Activated CD8-positive, alpha-beta memory T cell treated with anti-CD3 and anti-CD28 coated beads for 36 hours (primary cell): ENCODE results near the gene ASXL1. TPM values are rescaled to one million over a fixed set of nuclear protein-coding genes. Genes with fewer than 3 reads are reported as not detected.
"Not testable (repeated sequence)": the region's sequence is repeated elsewhere in the genome, so short reads cannot be mapped to it uniquely, and the experiment has no call there.

ENCODE experiments used
- CTCF ChIA-PET: fragments of 350-600 bp; sonication (Branson Sonifier 250); formaldehyde crosslinking; loops from one replicate; lab custom pipeline; 2021; ENCODE audit warnings: antibody characterized with exemption; lab: Charles Lee
- POLR2A ChIA-PET: fragments of 350-600 bp; sonication (Branson Sonifier 250); formaldehyde crosslinking; loops from one replicate; lab custom pipeline; 2021; ENCODE audit warnings: antibody characterized with exemption; lab: Charles Lee
- total RNA-seq, 2 experiments: library from RNA; stranded (reverse); gene quantifications; one replicate each; pipeline ENCODE4 v1.2.3, GENCODE V29; 2021

The ASXL1 gene
- total RNA-seq, 2 experiments from 2014 or later, result 119 to 122 TPM

DNA sequence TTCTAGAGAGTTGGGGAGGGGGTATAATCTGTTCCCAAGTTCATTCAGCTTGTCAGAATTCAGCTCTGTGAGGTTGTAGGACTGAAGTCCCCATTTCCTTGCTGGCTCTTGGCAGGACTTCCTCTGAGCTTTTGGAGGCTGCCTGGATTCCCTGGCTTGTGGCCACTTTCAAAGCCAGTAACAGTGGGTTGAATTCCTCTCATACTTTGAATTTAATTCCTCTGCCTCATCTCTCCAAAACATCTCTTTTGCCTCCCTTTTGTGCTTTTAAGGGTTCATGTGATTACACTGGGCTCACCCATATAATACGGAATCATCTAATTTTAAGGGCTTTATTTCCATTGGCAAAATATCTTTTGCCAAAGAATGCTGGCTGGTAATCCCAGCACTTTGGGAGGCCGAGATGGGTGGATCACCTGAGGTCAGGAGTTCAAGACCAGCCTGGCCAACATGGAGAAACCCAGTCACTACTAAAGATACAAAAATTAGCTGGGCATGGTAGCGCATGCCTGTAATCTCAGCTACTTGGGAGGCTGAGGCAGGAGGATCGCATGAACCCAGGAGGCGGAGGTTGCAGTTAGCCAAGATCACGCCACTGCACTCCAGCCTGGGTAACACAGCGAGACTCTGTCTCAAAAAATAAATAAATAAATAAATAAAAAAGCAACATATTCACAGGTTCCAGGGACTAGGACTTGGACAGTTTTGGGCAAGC lies 2.1 kb upstream of the ASXL1 start:
- ChIA-PET POLR2A (interaction anchor here (0.8 to 2.2 kb wide), 4 partner anchors 23 to 151 kb away, joined by 3 to 17 read pairs (median 11); no protein-coding TSS in a partner anchor), CTCF (interaction anchor here (1.1 kb wide), 1 partner anchor 23 kb away, joined by 4 read pairs; no protein-coding TSS in a partner anchor)

DNA sequence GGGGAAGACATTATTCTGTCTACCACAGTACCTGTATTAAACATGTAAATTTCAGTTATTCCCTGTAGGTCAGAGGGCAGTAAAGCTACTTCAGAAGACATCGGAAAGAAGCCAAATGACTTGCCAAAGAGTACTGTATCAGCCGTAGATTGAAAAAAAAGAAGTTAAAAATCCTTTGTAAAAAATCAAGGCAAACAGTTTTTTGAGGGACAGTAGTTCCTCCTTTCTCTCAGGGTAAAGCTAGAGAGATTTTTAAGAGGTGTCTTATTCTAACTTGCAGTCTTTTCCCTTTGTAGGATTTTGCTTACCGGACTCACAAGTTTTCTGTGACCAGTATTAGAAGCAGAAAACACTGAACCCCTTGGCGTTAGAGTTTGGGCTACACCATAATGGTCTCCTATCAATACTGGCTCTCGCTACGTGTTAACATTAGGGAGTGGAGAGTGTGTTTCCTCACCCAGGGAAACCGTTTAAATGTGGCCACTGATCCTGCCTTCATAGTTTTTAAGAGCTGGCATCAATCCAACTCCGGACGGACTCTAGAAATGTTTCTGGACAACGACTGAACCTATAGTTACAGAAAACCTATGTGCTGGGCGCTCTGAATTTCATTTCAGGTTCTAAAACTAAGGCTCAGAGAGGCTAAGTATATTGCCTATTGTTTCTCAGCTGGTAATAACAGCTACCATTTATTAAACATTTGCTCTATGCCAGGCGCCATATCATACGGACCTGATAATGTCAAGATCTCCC lies 1.3 kb upstream of the ASXL1 start:
- ChIA-PET CTCF (interaction anchor here (1.1 kb wide), 1 partner anchor 24 kb away, joined by 4 read pairs; no protein-coding TSS in a partner anchor), POLR2A (interaction anchor here (2.2 kb wide), 1 partner anchor 125 kb away, joined by 5 read pairs; no protein-coding TSS in a partner anchor)

DNA sequence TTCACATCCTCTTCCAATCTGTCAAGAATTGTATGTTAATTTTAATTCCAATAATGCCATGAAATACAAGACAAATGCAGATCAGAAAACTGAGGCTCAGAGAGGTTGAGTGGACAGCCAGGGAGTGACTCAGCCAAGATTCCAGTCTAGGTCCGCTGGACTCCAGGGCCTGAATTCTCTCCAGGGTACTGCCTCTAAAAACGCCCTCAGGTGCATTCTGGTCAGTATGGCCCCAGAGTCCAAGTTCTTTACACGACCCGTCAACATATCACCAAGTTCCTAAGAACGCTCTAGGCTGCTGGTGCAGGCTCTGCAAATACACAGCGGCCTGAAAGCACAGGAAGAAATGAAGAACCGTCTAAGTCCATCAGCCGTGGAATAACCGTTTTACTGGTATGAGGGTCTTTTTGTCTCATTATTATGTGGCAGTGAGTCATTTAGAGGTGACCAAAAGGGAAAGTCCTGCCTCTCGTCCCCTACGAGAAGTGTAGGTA lies 709 bp upstream of the ASXL1 start:
- ChIA-PET CTCF (interaction anchor here (0.8 to 2.9 kb wide), 2 partner anchors 24 to 72 kb away, joined by 5 to 15 read pairs; no protein-coding TSS in a partner anchor), POLR2A (interaction anchor here (0.7 to 2.7 kb wide), 6 partner anchors 9 to 153 kb away, joined by 3 to 9 read pairs (median 5); no protein-coding TSS in a partner anchor)

DNA sequence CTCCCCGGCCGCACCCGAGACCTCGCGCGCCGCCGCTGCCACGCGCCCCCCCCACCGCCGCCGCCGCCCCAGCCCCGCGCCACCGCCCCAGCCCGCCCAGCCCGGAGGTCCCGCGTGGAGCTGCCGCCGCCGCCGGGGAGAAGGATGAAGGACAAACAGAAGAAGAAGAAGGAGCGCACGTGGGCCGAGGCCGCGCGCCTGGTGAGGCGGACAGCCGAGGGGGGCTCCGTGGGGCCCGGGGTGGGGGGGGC lies 426 bp downstream of the ASXL1 start:
- POLR2A ChIA-PET, result interaction anchor here (0.6 to 2.7 kb wide), 7 partner anchors 14 to 154 kb away, joined by 3 to 15 read pairs (median 5); no protein-coding TSS in a partner anchor

DNA sequence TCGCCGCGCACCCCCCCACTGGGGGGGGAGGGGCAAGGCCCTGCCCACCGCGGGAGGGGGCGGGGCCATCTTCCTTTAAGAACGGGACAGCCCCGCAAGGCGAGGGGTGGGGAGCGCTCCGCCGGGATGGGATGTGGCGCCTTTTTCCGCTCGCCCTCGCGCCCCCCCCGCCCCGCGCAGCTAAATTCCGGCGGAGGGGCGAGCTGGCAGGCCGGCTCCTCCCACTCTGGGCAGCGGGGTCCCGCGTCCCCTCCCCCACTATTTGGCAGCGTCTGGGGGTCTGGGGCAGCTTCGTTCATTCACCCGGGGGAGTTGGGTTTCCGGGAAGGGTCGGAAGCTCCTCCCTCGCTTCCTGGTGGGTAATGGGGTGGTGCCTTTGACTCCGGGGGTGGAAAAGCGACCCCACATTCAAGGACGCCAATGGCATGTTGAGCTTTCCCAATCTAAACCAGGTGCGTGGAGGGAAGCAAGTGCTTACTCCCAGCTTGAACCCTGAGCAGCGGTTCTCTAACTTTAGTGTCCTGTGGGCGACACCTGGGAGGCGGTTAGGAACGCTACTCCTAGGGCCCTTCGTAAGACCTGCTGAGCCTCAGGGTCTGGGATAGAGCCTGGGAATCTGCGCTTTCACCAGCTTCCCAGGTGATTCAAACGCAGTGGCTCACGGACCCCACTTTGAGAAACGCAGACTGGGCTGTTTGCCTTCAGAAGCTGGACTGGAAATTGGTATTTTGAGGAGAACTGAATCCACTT lies 927 bp downstream of the ASXL1 start:
- ChIA-PET POLR2A (interaction anchor here (0.6 to 2.7 kb wide), 9 partner anchors 14 to 384 kb away, joined by 3 to 15 read pairs (median 5); no protein-coding TSS in a partner anchor), CTCF (interaction anchor here (1.1 to 2.9 kb wide), 3 partner anchors 12 to 26 kb away, joined by 3 to 15 read pairs (median 7); no protein-coding TSS in a partner anchor)

More for the DNA sequence above, 426 bp downstream of the ASXL1 start:
- CTCF ChIA-PET, result interaction anchor here (0.6 to 2.9 kb wide), 4 partner anchors 13 to 407 kb away, joined by 3 to 15 read pairs (median 6); no protein-coding TSS in a partner anchor

DNA sequence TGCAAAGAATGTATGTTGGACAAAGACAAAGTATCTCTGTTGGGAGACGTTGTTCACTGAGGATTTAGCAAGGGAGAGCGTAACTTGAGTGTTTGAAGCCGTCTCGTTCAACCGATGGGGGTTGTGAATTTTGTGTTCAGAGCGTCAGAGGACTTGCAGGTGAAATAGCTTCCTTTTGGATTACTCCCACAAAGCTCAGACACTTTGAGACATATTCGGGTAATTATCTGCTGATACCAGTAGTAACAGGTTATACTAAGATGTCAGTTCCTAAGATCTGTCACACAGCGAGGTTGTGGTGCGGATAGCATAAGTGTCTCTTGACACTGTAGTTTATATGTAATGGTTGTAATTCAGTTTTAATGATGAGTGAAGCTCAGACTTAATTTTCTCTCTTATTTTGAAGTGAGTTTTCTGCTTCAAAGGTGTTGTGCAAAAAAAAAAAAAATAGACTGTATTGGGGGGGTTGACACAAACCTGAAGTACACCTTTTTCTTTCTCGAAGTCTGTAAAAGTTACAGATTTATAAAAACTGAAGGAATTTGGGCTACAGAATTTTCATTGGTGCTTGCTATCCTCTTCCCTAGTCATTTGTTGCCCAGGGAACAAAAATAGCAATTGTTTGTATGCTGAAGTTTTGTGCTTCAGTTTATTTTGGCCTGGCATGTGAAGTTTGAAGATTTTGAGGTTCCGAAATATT lies 1.7 kb downstream of the ASXL1 start:
- ChIA-PET POLR2A (interaction anchor here (0.6 to 2.7 kb wide), 5 partner anchors 27 to 383 kb away, joined by 3 to 15 read pairs (median 8); no protein-coding TSS in a partner anchor), CTCF (interaction anchor here (1.1 to 2.9 kb wide), 3 partner anchors 11 to 27 kb away, joined by 3 to 15 read pairs (median 7); no protein-coding TSS in a partner anchor)

DNA sequence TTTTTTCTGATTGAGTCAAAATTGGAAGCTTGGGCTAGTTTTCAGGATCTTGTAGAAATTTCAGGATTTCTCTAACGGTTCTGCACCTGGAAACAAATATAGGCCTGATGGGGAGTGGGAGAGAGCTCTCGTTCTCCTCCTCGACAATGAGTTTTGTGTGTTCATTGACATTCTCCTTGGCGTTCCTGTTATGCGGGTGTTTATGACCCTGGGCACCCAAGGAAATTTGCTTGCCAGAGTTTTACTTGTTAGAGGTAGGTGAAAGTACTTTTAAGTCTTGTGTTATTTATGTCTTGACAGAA lies 2.2 kb downstream of the ASXL1 start:
- CTCF ChIA-PET, result no interaction called here
- POLR2A ChIA-PET, result interaction anchor here (1.1 kb wide), 1 partner anchor 128 kb away, joined by 5 read pairs; no protein-coding TSS in a partner anchor

DNA sequence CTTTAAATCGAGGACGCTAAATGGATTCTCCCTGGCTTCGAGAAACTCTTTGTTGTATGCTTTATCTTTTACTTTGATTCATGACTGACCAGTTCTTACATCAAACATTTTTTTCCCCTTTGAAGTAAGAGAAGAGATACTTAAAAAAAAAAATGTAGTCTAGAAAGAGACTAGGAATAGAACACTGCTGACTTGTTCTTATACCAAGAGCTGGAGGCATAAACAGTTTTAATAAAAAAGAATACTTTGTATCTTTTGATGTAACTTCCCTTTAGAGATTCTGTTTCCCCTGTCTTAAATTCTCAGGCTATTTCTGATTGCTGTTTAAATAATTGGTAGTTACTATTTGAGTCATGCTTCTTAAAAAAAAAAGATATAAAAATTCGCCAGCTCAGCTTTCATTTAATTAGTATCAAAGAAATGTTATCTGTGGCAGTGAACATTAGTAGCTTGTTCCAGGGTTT lies 4.8 kb downstream of the ASXL1 start:
- ChIA-PET POLR2A (interaction anchor here (0.5 to 0.6 kb wide), 2 partner anchors 15 to 30 kb away, joined by 3 read pairs; no protein-coding TSS in a partner anchor), CTCF (interaction anchor here (1.0 kb wide), 1 partner anchor 35 kb away, joined by 3 read pairs; no protein-coding TSS in a partner anchor)

DNA sequence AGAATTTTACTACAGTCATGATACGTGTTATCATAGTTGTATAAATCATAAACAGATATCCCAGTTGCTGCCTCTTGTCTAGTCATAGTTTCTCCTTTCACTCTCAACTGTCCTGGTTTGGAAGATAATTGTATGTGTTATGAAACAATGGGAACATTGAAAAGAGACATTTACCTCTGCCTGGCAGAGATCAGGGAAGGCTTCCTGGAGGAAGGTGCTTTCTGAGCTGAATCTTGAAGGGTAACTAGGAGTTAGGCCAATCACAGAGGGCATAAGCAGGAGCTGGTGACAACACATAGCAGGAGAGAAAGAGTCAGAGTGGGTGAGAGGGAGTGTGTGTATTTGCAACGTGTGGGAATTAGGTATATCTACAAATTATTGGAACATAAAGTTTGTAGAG lies 5.4 kb downstream of the ASXL1 start:
- POLR2A ChIA-PET, result interaction anchor here (0.5 kb wide), 1 partner anchor 14 kb away, joined by 3 read pairs; no protein-coding TSS in a partner anchor

DNA sequence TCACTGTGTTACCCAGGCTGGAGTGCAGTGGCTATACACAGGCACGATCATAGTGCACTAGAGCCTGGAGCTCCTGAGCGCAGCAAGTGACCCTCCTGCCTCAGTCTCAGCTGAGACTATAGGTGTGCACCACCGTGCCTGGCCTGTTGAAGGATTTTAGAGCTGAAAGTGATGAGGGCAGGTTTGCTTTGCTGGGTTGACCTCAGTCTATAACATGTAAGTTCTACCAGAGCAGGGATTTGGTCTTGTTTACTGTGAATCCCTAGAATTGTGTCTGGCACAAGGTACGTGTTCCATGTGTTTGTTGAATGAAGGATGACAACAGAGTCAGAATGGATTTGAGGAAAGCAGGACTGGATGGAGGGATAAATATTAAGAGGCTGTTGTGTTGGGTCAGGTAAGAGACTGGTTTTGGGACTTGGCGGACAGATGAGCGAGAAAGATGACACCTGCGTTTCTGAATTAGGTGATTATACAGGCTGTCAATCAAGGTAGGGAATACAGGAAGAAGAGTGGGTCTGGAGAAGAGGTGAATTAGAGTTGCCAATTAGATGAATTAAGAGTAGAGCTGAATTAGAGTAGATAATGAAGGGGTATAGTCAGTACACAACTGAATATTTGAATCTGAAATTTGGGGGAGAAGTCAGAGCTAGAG lies 6.5 kb downstream of the ASXL1 start:
- ChIA-PET POLR2A (no interaction called here), CTCF (no interaction called here)

More for the DNA sequence above, 5.4 kb downstream of the ASXL1 start:
- CTCF ChIA-PET, result no interaction called here

DNA sequence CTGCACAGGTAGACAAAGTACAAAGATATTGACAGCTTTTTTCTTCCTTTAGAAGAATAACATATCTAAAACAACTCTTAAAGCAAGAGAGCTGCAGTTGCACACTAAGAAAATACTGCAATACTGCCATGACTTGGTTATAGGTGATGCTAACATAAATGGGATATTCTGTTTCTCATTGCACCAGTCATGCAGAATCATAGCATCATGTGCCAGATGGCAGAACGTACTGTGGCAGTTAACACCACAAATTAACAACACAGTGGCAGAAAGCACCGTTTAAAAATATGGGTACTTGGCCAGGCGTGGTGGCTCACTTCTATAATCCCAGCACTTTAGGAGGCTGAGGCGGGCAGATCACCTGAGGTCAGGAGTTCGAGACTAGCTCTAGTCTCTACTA lies 7.4 kb downstream of the ASXL1 start:
- ChIA-PET POLR2A (interaction anchor here (0.9 kb wide), 1 partner anchor 28 kb away, joined by 5 read pairs; no protein-coding TSS in a partner anchor), CTCF (interaction anchor here (0.7 kb wide), 1 partner anchor 45 kb away, joined by 3 read pairs; no protein-coding TSS in a partner anchor)

DNA sequence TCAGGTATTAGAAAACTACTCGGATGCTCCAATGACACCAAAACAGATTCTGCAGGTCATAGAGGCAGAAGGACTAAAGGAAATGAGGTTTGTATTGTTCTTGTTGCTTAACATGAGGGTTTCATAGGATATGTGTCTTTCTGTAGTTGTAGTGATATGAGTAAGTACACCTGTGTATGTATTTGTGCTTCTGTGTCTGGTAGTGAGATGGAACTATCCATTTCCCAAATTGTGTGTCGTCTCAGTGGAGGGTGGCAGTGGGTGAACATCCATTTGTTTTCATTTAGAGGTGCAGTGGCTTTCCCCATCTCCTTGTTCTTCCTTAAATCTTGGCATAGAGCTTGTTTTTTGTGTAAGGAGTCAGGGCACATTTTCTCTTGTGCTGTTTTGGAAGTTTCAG lies 8.2 kb downstream of the ASXL1 start:
- POLR2A ChIA-PET, result interaction anchor here (0.5 to 0.9 kb wide), 3 partner anchors 9 to 29 kb away, joined by 3 to 5 read pairs (median 5); partner anchors contain the start of gene ASXL1

DNA sequence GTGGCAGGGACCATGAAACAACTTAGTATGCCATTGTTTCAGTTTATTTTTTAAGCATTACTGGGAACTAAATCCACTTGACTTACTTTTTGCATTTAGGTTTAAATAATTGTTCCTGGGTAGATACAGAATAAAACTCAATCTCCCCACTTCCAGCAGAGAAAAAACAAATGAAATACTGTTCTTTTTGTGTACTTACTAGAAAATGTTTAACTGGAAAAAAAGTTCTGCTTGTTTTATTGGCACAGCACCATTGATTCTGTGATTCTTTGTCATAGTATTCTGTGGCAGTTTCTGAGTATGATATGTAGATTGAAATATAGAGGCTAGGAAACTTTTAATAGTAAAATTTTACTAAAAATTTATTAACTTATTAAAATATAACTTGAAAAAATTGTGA lies 10.2 kb downstream of the ASXL1 start:
- POLR2A ChIA-PET, result no interaction called here
- CTCF ChIA-PET, result no interaction called here

More for the DNA sequence above, 8.2 kb downstream of the ASXL1 start:
- CTCF ChIA-PET, result no interaction called here

DNA sequence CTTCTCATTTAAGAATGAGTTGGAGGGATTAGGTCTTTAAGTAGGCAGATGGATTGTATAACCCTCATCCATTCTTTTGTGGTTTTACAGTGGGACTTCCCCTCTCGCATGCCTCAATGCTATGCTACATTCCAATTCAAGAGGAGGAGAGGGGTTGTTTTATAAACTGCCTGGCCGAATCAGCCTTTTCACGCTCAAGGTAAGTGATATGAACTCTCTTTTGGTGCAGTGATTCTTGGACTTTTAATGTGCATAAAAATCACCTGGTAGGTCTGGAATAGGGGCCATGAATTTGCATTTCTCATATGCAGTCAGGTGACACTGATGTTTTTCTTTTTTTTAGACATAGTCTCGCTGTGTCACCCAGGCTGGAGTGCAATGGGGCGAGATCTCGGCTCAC lies 10.8 kb downstream of the ASXL1 start:
- POLR2A ChIA-PET, result interaction anchor here (0.7 kb wide), 1 partner anchor 451 kb away, joined by 7 read pairs; no protein-coding TSS in a partner anchor
- CTCF ChIA-PET, result no interaction called here

DNA sequence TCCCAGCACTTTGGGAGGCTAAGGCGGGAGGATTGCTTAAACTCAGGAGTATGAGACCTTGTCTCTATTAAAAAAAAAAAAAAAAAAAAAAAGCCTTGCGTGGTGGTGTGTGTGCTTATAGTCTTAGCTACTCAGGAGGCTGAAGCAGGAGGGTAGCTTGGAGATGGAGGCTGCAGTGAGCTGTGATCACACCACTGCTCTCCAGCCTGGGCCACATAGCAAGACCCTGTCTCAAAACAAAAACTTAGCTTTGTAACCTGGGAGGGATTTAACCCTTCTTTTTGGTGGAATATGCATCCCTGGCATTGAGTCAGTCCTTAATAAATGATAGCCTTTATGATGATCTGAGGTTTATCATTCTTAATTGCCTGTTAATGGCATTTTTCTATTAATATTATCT lies 12.8 kb downstream of the ASXL1 start:
- ChIA-PET POLR2A (no interaction called here), CTCF (interaction anchor here (1.3 kb wide), 1 partner anchor 12 kb away, joined by 3 read pairs; no protein-coding TSS in a partner anchor)

DNA sequence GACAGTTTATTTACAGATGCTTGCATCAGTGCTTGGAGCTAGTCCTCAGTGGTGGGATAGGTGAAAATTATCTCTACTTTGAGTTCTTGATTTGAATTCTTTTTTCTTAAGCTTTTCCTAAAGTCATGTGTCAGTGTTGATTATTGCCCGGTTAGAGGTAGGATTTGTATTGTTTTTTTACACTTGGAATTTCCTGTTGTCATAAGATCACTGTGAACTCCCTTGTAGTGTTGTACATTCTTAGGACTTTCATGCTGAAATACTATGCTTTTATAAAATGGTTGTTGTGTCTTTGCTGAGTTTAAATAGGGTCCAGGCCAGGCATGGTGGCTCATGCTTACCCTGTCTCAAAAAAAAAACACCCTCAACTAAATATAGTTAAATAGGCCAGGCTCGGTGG lies 20.3 kb downstream of the ASXL1 start:
- POLR2A ChIA-PET, result no interaction called here
- CTCF ChIA-PET, result interaction anchor here (0.7 kb wide), 1 partner anchor 555 kb away, joined by 4 read pairs; no protein-coding TSS in a partner anchor

DNA sequence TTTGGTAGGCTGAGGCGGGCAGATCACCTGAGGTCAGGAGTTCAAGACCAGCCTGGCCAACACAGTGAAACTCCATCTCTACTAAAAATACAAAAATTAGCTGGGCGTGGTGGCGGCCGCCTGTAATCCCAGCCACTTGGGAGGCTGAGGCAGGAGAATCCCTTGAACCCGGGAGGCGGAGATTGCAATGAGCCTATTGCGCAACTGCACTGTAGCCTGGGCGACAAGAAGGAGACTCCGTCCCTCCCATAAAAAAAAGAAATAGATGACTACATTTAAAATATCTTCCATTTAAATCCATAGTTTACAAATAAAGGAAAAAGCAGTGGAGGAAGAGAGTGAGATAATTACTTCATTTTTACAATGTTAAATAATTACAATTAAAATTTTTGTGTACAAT lies 21.9 kb downstream of the ASXL1 start:
- POLR2A ChIA-PET, result interaction anchor here (0.6 to 0.8 kb wide), 2 partner anchors 98 to 147 kb away, joined by 3 read pairs; no protein-coding TSS in a partner anchor
- CTCF ChIA-PET, result not testable (repeated sequence)
